Measurements from ENCODE around the gene LGMN. TPM values are rescaled to one million over a fixed set of nuclear protein-coding genes. Genes with fewer than 3 reads are reported as not detected.
A peak's percentile ranks its signal among the peaks of the same experiment; 100 is the strongest.
"Not testable (repeated sequence)": the region's sequence is repeated elsewhere in the genome, so short reads cannot be mapped to it uniquely, and the experiment has no call there.

The LGMN gene
- total and polyA plus RNA-seq, 2 donors, result 109 to 230 TPM

DNA sequence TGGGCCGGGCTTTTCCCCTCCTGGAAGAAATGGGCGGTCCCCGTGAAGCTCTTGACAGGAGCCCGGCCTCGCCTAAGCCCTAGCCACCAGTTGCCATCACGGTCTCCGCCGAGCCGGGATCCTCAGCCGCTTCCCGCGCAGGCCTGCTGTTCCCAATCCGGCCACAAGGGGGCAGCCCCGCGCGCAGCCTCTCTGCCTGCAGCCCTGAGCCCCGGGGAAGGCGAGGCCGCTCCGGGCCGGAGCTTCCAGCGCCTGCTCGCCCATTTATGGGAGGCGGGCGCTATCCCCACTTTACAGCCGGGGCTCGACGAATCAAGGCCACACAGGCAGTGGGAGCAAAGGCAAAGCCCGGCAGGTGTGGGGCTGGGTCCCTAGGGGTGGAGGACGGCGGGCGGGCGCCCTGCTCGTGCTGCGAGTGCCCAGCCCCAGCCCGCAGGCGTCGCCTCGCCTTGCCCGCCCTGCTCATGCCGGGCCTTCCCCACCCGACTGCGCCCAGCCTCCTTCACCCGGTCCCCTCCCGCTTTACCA, 61.5 kb downstream of the LGMN start:
- Histone ChIP-seq H3K36me3 (ENCODE audit: control insufficient read depth in 2 of 2, insufficient read depth in 2 of 2, low read length in 1 of 2) (peaks cover 45 to 49% of the 10 kb centered on the region in 2 donors), H3K27me3 (ENCODE audit: control insufficient read depth in 2 of 2, insufficient read depth in 1 of 2, low read length in 1 of 2) (no peaks in the 10 kb centered on the region), H3K4me1 (ENCODE audit: control insufficient read depth in 2 of 2, insufficient read depth in 2 of 2, low read length in 2 of 2) (peaks cover 0 to under 1% of the 10 kb centered on the region in 2 donors), H3K27ac (ENCODE audit: low read depth in 1 of 2, low read length in 1 of 2) (no peak overlapping the region), H3K9me3 (ENCODE audit: control insufficient read depth in 2 of 2, insufficient read depth in 1 of 2, low read length in 1 of 2) (no peaks in the 10 kb centered on the region), H3K4me3 (ENCODE audit: low read length in 2 of 2) (no peak overlapping the region)
- peak in 6 of 9 donors; percentile 23 to 69 (median 45) for DNase-seq (ENCODE audit: low read depth in 6 of 9, low spot score in 9 of 9)
- WGBS, result 67% methylated on average over 45 of the region's 45 CpGs

DNA sequence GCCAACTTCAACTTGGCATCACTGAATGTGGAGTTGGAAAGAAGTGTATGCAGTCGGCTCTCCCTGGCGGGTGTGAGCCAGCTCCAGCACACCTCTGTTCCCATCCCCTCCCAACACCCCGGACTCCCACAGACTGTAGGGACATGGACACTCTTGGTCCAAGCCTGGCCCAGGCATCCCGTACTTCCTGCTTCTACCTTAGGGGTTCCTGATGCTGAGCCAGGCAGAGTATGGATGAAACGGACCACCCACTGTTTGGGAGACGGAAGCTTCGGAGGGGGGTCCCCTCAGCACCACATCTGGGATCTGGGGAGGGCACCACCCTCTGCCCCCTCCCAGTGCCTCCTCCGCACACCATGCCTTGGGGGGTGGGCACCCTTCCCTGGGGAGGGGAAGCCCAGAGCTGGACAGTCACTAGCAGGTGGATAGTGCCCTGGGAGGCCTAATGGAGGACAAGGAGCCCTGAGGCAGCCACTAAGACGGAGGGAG, 62.0 kb downstream of the LGMN start:
- WGBS, result 89% methylated on average over 9 of the region's 9 CpGs
- H3K9me3 ChIP-seq (ENCODE audit: control insufficient read depth in 2 of 2, insufficient read depth in 1 of 2, low read length in 1 of 2), result no peaks in the 10 kb centered on the region
- H3K27ac ChIP-seq (ENCODE audit: low read depth in 1 of 2, low read length in 1 of 2), result no peak overlapping the region
- peaks cover 45 to 49% of the 10 kb centered on the region in 2 donors for H3K36me3 ChIP-seq (ENCODE audit: control insufficient read depth in 2 of 2, insufficient read depth in 2 of 2, low read length in 1 of 2)
- no peak overlapping the region for H3K4me3 ChIP-seq (ENCODE audit: low read length in 2 of 2)
- H3K27me3 ChIP-seq (ENCODE audit: control insufficient read depth in 2 of 2, insufficient read depth in 1 of 2, low read length in 1 of 2), result no peaks in the 10 kb centered on the region
- no peak for DNase-seq (ENCODE audit: low read depth in 6 of 9, low spot score in 9 of 9)
- peaks cover 0 to under 1% of the 10 kb centered on the region in 2 donors for H3K4me1 ChIP-seq (ENCODE audit: control insufficient read depth in 2 of 2, insufficient read depth in 2 of 2, low read length in 2 of 2)

DNA sequence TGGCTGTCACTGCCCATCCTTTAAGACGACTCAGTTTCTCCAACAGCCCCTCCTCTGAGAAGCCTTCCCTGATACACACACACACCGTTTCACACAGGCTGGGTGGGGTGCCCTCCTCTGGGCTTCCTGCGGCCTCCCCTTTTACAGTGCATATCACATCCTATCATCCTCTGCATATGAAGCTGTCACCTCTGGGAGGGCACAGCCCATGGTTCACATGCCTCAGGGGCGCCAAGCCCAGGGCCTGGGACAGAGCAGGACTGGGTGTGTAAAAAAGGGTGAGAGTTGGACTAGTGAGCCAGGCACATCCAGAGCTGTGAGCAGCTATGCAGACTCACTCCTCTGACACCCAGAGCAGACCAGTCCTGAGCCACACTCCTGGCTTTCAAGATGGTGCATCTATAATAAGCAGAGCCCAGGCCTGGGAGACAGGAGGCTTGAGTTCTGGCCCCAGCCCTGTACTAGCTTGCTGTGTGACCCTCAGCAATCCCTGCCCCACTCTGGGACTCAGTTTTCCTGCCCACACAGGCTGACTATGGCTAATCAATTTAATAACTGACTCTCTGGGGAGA, 62.6 kb downstream of the LGMN start:
- H3K9me3 ChIP-seq (ENCODE audit: control insufficient read depth in 2 of 2, insufficient read depth in 1 of 2, low read length in 1 of 2), result no peaks in the 10 kb centered on the region
- H3K27ac ChIP-seq (ENCODE audit: low read depth in 1 of 2, low read length in 1 of 2), result no peak overlapping the region
- no peak overlapping the region for H3K4me3 ChIP-seq (ENCODE audit: low read length in 2 of 2)
- peaks cover 0 to 7% of the 10 kb centered on the region in 2 donors for H3K4me1 ChIP-seq (ENCODE audit: control insufficient read depth in 2 of 2, insufficient read depth in 2 of 2, low read length in 2 of 2)
- no peaks in the 10 kb centered on the region for H3K27me3 ChIP-seq (ENCODE audit: control insufficient read depth in 2 of 2, insufficient read depth in 1 of 2, low read length in 1 of 2)
- peaks cover 49 to 51% of the 10 kb centered on the region in 2 donors for H3K36me3 ChIP-seq (ENCODE audit: control insufficient read depth in 2 of 2, insufficient read depth in 2 of 2, low read length in 1 of 2)
- 95% methylated on average over 4 of the region's 4 CpGs for WGBS
- DNase-seq (ENCODE audit: low read depth in 6 of 9, low spot score in 9 of 9), result no peak

DNA sequence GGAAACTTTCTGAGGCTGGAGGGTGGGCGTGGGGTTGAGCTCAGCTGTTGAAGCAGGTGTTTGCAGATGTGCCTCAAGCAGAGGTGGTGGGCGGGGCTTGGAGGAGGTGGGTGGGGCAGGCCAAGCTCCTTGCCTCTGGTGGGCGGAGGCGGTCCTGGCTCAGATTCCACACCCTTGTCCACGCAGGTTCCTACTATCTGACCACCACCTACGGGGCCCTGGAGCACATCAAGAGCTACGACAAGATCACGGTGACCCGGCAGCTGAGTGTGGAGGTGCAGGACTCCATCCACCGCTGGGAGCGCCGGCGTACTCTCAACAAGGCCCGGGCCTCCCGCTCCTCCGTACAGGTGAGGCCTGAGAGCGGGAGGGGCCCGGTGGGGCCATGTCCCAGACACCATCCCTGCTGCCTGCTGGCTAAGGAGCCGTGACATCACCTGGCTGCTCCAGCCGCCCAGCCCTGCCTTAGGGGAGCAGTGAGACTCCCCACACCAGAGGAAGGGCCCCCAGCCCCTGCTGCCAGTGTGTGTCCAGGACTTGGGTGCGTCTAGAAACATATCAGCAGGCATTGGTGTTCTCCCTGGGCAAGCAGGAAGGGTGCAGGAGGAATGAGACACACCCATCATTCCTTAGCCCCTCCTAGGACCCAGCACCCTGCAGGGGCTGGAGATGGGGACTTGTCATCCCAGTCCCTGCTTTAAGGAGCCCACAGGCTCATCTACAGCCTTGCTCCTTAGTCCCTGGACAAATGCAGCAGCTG, 63.4 kb downstream of the LGMN start:
- Histone ChIP-seq H3K9me3 (ENCODE audit: control insufficient read depth in 2 of 2, insufficient read depth in 1 of 2, low read length in 1 of 2) (no peaks in the 10 kb centered on the region), H3K4me3 (ENCODE audit: low read length in 2 of 2) (no peak overlapping the region), H3K27ac (ENCODE audit: low read depth in 1 of 2, low read length in 1 of 2) (no peak overlapping the region), H3K4me1 (ENCODE audit: control insufficient read depth in 2 of 2, insufficient read depth in 2 of 2, low read length in 2 of 2) (peaks cover 0 to 8% of the 10 kb centered on the region in 2 donors), H3K36me3 (ENCODE audit: control insufficient read depth in 2 of 2, insufficient read depth in 2 of 2, low read length in 1 of 2) (peaks cover 47 to 50% of the 10 kb centered on the region in 2 donors), H3K27me3 (ENCODE audit: control insufficient read depth in 2 of 2, insufficient read depth in 1 of 2, low read length in 1 of 2) (no peaks in the 10 kb centered on the region)
- DNase-seq (ENCODE audit: low read depth in 6 of 9, low spot score in 9 of 9), result no peak
- 97% methylated on average over 21 of the region's 21 CpGs for WGBS

DNA sequence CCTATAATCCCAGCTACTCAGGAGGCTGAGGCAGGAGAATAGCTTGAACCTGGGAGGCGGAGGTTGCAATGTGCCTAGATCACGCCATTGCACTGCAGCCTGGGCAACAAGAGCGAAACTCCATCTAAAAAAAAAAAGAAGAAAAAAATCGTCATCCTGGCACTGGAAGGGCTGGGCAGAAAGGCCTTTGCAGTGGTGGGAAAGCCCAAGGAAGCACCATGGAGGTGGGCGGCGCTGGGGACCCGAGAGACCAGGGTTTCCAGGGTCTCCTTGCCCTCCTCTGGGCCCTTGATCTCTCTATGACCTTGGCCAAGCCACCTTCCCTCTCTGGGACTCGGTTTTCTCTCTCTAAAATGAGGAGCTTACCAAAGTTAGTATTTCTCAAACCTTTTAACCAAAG, 65.4 kb downstream of the LGMN start:
- no peaks in the 10 kb centered on the region for H3K9me3 ChIP-seq (ENCODE audit: control insufficient read depth in 2 of 2, insufficient read depth in 1 of 2, low read length in 1 of 2)
- WGBS, result 98% methylated on average over 8 of the region's 8 CpGs
- DNase-seq (ENCODE audit: low read depth in 6 of 9, low spot score in 9 of 9), result no peak
- H3K27me3 ChIP-seq (ENCODE audit: control insufficient read depth in 2 of 2, insufficient read depth in 1 of 2, low read length in 1 of 2), result no peaks in the 10 kb centered on the region
- H3K4me1 ChIP-seq (ENCODE audit: control insufficient read depth in 2 of 2, insufficient read depth in 2 of 2, low read length in 2 of 2), result peaks cover 0 to 8% of the 10 kb centered on the region in 2 donors
- no peak overlapping the region for H3K27ac ChIP-seq (ENCODE audit: low read depth in 1 of 2, low read length in 1 of 2)
- no peak overlapping the region for H3K4me3 ChIP-seq (ENCODE audit: low read length in 2 of 2)
- peaks cover 47 to 58% of the 10 kb centered on the region in 2 donors for H3K36me3 ChIP-seq (ENCODE audit: control insufficient read depth in 2 of 2, insufficient read depth in 2 of 2, low read length in 1 of 2)

DNA sequence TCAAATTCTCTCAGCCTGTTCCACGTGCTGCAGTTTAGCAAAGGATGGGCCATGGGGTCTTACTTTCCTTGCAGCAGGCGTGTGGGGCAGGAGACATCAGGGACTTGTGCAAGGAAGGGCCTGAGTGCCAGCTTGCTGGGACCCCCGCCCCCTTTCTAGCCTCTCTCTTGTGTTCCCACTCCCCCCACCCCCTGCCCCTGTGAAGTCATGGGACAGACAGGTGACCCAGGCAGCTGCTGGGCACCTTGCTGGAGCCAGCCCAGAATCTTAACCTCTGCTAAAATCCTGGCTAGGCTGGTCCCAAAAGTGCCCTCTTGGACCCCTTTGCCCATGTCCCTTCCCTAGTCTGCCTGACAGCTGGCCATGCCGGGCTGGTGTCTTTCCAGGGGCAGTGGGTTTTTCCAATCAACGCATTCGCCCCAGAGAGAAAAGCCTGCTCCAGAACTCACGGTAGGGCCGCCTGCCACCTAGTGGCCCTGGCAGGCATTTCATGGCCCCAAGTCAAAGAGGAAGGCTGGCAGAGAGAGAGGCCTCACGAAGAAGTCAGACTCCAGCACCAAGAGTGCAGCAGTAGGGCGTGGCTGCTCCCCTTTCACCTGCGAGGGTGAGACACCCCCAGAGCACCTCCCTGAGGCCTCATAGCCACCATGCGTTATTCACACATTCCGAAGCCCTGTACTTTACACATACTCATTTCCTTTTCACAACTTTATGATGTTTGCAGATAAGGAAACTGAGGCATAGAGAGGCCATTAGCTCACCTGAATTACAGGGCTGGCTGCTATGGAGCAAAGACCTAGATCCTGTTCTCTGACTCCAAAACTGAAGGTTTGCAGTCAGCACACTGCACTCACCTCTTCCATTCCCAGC, 67.4 kb downstream of the LGMN start:
- Histone ChIP-seq H3K27me3 (ENCODE audit: control insufficient read depth in 2 of 2, insufficient read depth in 1 of 2, low read length in 1 of 2) (no peaks in the 10 kb centered on the region), H3K4me3 (ENCODE audit: low read length in 2 of 2) (no peak overlapping the region), H3K9me3 (ENCODE audit: control insufficient read depth in 2 of 2, insufficient read depth in 1 of 2, low read length in 1 of 2) (no peaks in the 10 kb centered on the region), H3K27ac (ENCODE audit: low read depth in 1 of 2, low read length in 1 of 2) (no peak overlapping the region), H3K36me3 (ENCODE audit: control insufficient read depth in 2 of 2, insufficient read depth in 2 of 2, low read length in 1 of 2) (peaks cover 54 to 60% of the 10 kb centered on the region in 2 donors), H3K4me1 (ENCODE audit: control insufficient read depth in 2 of 2, insufficient read depth in 2 of 2, low read length in 2 of 2) (peaks cover 0 to 17% of the 10 kb centered on the region in 2 donors)
- DNase-seq (ENCODE audit: low read depth in 6 of 9, low spot score in 9 of 9), result peak; percentile 39 to 84 (median 57)
- WGBS, result 48% methylated on average over 13 of the region's 13 CpGs

DNA sequence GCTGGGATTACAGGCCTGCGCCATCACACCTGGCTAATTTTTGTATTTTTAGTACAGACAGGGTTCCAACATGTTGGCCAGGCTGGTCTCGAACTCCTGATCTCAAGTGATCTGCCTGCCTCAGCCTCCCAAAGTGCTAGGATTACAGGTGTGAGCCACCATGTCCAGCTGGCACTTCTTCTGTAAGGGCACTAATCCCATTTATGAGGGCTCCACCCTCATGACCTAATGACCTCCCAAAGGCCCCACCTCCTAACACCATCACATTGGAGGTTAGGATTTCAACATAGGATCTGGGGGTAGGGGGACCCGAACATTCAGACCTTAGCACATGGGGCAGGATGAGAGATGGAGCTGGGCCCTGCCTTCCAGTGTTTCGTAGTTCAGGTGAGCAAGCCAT, 68.1 kb downstream of the LGMN start:
- not testable (repeated sequence) for H3K4me3 ChIP-seq (ENCODE audit: low read length in 2 of 2); H3K27me3 ChIP-seq (ENCODE audit: control insufficient read depth in 2 of 2, insufficient read depth in 1 of 2, low read length in 1 of 2); H3K9me3 ChIP-seq (ENCODE audit: control insufficient read depth in 2 of 2, insufficient read depth in 1 of 2, low read length in 1 of 2); H3K27ac ChIP-seq (ENCODE audit: low read depth in 1 of 2, low read length in 1 of 2); DNase-seq (ENCODE audit: low read depth in 6 of 9, low spot score in 9 of 9)
- Histone ChIP-seq H3K36me3 (ENCODE audit: control insufficient read depth in 2 of 2, insufficient read depth in 2 of 2, low read length in 1 of 2) (peaks cover 55 to 59% of the 10 kb centered on the region in 2 donors), H3K4me1 (ENCODE audit: control insufficient read depth in 2 of 2, insufficient read depth in 2 of 2, low read length in 2 of 2) (peaks cover 0 to 21% of the 10 kb centered on the region in 2 donors)
- WGBS, result 86% methylated on average over 4 of the region's 4 CpGs

DNA sequence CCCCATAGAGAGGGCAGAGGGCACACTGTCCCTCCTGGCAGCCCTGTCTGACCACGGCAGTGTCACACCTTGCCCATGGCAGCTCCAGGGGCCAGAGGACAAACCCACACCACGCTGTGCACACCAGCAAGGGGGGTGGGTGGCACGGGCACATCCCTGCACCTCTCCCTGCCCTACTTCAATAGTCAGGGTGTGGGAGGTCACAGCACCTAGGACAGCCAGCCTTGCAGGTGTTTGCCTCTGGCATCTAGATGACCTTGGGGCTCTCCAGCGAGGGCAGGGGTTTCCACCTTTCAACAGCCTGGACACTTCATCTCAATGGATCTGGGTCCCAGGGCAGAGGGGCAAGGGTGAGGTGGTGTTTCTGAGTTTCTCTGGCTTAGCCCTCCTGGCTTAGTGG, 69.2 kb downstream of the LGMN start:
- Histone ChIP-seq H3K27ac (ENCODE audit: low read depth in 1 of 2, low read length in 1 of 2) (no peak overlapping the region), H3K36me3 (ENCODE audit: control insufficient read depth in 2 of 2, insufficient read depth in 2 of 2, low read length in 1 of 2) (peaks cover 51 to 52% of the 10 kb centered on the region in 2 donors), H3K27me3 (ENCODE audit: control insufficient read depth in 2 of 2, insufficient read depth in 1 of 2, low read length in 1 of 2) (no peaks in the 10 kb centered on the region), H3K4me3 (ENCODE audit: low read length in 2 of 2) (no peak overlapping the region), H3K4me1 (ENCODE audit: control insufficient read depth in 2 of 2, insufficient read depth in 2 of 2, low read length in 2 of 2) (peaks cover 0 to 21% of the 10 kb centered on the region in 2 donors), H3K9me3 (ENCODE audit: control insufficient read depth in 2 of 2, insufficient read depth in 1 of 2, low read length in 1 of 2) (no peaks in the 10 kb centered on the region)
- no peak for DNase-seq (ENCODE audit: low read depth in 6 of 9, low spot score in 9 of 9)
- 98% methylated on average over 4 of the region's 4 CpGs for WGBS
